ENCODE data around the gene SULT4A1. TPM values are rescaled to one million over a fixed set of nuclear protein-coding genes. Genes with fewer than 3 reads are reported as not detected.

Gene SULT4A1
- total and polyA plus RNA-seq, 10 of the 15 experiments (the other 5 are each of a cell fraction or from before 2014, with no cell fraction given) = not detected

- TF ChIP-seq NKRF (conservative IDR thresholded peaks at IDR 0.05) = no peak
- TF ChIP-seq STAT1 (conservative IDR thresholded peaks at IDR 0.05) = no peak
- no peak for TF ChIP-seq SKIL (IDR thresholded peaks at IDR 0.05; ENCODE audit: low read depth, poor library complexity, severe bottlenecking)
- TF ChIP-seq FOS (IDR thresholded peaks at IDR 0.05; ENCODE audit: borderline replicate concordance, extremely low read depth, insufficient read length) = no peak
These were observed 30.5 kb downstream of the SULT4A1 start (continued) for GRCh38 chr22:43831561-43832392.

GRCh38 chr22:43830931-43831560, 31.3 kb downstream of the SULT4A1 start:
- CTCF ChIA-PET = no interaction called here
- intact Hi-C loops (cut with micrococcal nuclease; ENCODE audit: unreplicated experiment) = no loop called here
- TF ChIP-seq PKNOX1 (IDR thresholded peaks at IDR 0.05) (no peak), STAT3 (IDR thresholded peaks at IDR 0.05; ENCODE audit: low read depth, low read length) (no peak), MXI1 (IDR thresholded peaks at IDR 0.05; ENCODE audit: low read depth, low read length) (no peak)

More at GRCh38 chr22:43830931-43831560, 31.3 kb downstream of the SULT4A1 start:
- no peak for FAIRE-seq
- Histone ChIP-seq H3K4me1 (ENCODE audit: control insufficient read depth, insufficient read depth, low read length) (no peaks in the 10 kb centered on the region), H4K20me1 (ENCODE audit: control insufficient read depth, insufficient read depth) (no peaks in the 10 kb centered on the region), H3K36me3 (ENCODE audit: control insufficient read depth in 2 of 2, insufficient read depth in 2 of 2, low read length in 1 of 2) (no peaks in the 10 kb centered on the region), H3K27ac (ENCODE audit: control insufficient read depth, insufficient read depth) (no peak overlapping the region), H3K4me2 (ENCODE audit: control insufficient read depth, insufficient read depth) (no peak overlapping the region), H3K79me2 (ENCODE audit: control insufficient read depth, insufficient read depth, low read length) (no peaks in the 10 kb centered on the region), H2AFZ (ENCODE audit: control insufficient read depth, low read depth, low read length) (no peak overlapping the region), H3K9me3 (replicated peaks; ENCODE audit: control insufficient read depth, insufficient read depth, low read length) (no peaks in the 10 kb centered on the region), H3K9ac (ENCODE audit: control insufficient read depth, insufficient read depth, low read length) (no peak overlapping the region), H3K27me3 (replicated peaks in 1 of 2; ENCODE audit: control insufficient read depth in 2 of 2, insufficient read depth in 2 of 2, low read length in 1 of 2) (no peaks in the 10 kb centered on the region), H3K4me3 (no peak overlapping the region)
- 10% methylated on average over 12 of the region's 12 CpGs for WGBS (ENCODE audit: insufficient coverage, insufficient replicate concordance, low lambda C conversion rate, missing lambda C conversion rate)
- ChIA-PET SMC1A (ENCODE audit: uncharacterized antibody, unreplicated experiment) (no interaction called here), POLR2A (no interaction called here), RAD21 (ENCODE audit: unreplicated experiment) (no interaction called here)
- BruUV-seq (replicated peaks) = no TSS peak
- ATAC-seq = no peak
- in situ Hi-C loops (cut with MboI) = no loop called here
- no peak for DNase-seq (ENCODE audit: low read depth, low spot score)

All from GM12878 (cell line).